ENCODE results near the gene LYZL1. TPM values are rescaled to one million over a fixed set of nuclear protein-coding genes. Genes with fewer than 3 reads are reported as not detected.
"Not testable (repeated sequence)": the region's sequence is repeated elsewhere in the genome, so short reads cannot be mapped to it uniquely, and the experiment has no call there.

Gene LYZL1
- total RNA-seq, 1 donor from 2014 or later = not detected

GRCh38 chr10:29332061-29332760 lies 43.3 kb downstream of the LYZL1 start:
- no peak for DNase-seq (ENCODE audit: low spot score)

- DNase-seq (ENCODE audit: low spot score) = no peak
Observed at GRCh38 chr10:29332761-29333148, 43.9 kb downstream of the LYZL1 start.

- not testable (repeated sequence) for DNase-seq (ENCODE audit: low spot score)
Observed at GRCh38 chr10:29337526-29337925, 48.7 kb downstream of the LYZL1 start.

GRCh38 chr10:29343607-29344038 lies 54.8 kb downstream of the LYZL1 start:
- DNase-seq (ENCODE audit: low spot score) = no peak

GRCh38 chr10:29344073-29344820 lies 55.4 kb downstream of the LYZL1 start:
- no peak for DNase-seq (ENCODE audit: low spot score)

- no peak for DNase-seq (ENCODE audit: low spot score)
Observed at GRCh38 chr10:29345144-29345909, 56.5 kb downstream of the LYZL1 start.

- no peak for DNase-seq (ENCODE audit: low spot score)
Observed at GRCh38 chr10:29345910-29346209, 57.0 kb downstream of the LYZL1 start.

GRCh38 chr10:29346296-29347001 lies 57.6 kb downstream of the LYZL1 start:
- DNase-seq (ENCODE audit: low spot score) = no peak

- DNase-seq (ENCODE audit: low spot score) = peak; percentile 41
Observed at GRCh38 chr10:29348836-29349235, 60.0 kb downstream of the LYZL1 start.

- DNase-seq (ENCODE audit: low spot score) = no peak
Observed at GRCh38 chr10:29353305-29353704, 64.4 kb downstream of the LYZL1 start.

GRCh38 chr10:29353887-29354561 lies 65.2 kb downstream of the LYZL1 start:
- no peak for DNase-seq (ENCODE audit: low spot score)

GRCh38 chr10:29355411-29355991 lies 66.6 kb downstream of the LYZL1 start:
- DNase-seq (ENCODE audit: low spot score) = no peak

- no peak for DNase-seq (ENCODE audit: low spot score)
Observed at GRCh38 chr10:29356931-29357330, 68.1 kb downstream of the LYZL1 start.

- no peak for DNase-seq (ENCODE audit: low spot score)
Observed at GRCh38 chr10:29358010-29358616, 69.2 kb downstream of the LYZL1 start.

- not testable (repeated sequence) for DNase-seq (ENCODE audit: low spot score)
Observed at GRCh38 chr10:29360215-29360853, 71.5 kb downstream of the LYZL1 start.
